T-helper 1 cell (primary cell): ENCODE data around the gene CEP76.
"Not testable (repeated sequence)": the region's sequence is repeated elsewhere in the genome, so short reads cannot be mapped to it uniquely, and the experiment has no call there.

Experiments used
- DNase-seq, 5 donors: peaks; one replicate each; pipeline ENCODE4 v3.0.0-alpha.2; 2012 to 2020

The CEP76 gene

DNA sequence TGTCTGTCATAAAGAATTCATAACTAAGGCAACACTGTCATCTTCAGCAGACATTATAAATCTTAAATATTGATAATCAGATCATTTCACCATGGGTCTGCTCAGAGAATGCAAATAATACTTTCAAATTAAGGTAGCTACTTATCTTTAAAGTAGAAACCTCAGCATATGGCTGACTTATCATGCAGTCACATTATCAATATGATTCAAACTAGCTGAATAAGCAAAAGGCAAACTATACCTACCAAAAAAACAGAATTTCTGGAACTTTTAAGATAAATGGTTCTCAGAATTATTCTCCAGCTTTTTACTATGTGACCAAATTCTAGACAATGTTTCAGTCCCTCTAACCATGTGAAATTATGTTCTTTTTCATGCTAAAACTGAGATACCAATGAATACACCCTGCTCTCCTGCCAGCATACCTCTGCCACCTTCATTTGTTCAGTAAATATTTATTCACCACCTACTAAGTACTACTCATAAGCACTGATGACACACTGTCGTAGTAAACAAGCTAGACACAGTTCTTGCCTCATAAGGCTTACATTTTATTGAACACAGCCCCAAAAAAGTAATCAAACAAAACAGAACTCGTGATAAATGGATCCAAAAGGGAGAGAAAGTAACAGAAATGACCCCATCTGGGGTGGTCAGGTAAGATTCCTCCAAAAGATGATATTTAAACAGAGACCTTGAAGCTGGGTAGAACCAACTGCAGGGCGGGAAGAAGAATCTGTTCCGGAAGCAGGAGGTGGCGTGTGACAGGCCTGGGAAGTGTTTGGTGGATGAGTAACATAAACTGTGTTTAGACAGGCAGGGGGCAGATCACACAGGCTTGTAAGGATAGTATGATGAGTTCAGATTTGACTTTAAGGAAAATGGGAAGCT lies 62.3 kb downstream of the CEP76 start:
- DNase-seq = no peak

DNA sequence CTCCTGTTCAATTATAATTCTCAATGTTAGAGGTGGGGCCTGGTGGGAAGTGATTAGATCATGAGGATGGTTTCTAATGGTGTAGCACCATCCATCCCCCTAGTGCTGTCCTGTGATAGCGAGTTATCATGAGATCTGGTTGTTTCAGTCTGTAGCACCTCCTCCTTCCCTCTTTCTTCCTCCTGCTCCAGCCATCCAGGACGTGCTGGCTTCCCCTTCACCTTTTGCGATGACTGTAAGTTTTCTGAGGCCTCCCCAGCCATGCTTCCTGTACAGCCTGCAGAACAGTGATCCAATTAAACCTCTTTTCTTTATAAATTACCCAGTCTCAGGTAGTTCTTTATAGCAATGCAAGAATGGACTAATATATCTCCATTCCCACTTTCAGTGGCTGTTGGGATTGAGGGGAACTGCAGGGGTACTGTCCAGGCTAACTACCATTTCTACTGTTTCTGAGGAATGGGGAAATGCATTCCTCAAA lies 63.8 kb downstream of the CEP76 start:
- DNase-seq = no peak

DNA sequence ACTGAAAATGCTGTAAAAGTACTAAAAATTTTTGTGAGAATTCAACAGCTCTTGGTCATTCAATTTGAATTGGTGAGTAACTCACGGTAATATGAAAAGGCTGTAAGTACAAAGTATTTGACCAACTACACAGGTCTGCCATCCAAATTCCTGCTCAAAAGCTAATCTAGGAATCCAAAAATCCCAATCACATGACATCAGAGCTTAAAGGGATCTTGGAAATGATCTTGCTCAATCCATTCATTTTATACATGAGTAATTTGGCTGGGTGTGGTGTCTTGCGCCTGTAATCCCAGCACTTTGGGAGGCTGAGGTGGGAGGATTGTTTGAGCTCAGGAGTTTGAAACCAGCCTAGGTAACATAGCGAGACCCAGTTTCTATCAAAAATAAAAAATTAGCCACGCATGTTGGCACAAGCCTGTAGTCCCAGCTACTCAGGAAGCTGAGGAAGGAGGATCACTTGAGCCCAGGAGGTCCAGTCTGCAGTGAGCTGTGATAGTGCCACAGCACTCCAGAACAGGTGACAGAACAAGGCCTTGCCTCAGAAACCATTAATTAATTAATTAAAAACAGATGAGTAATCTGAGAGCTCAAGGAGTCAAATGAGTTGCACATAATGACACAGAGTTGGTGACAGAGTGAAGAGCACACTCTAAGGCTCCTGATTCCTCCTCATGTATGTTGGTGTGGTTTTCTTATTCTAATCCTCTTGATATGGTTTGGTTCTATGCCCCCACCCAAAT lies 64.5 kb downstream of the CEP76 start:
- no peak for DNase-seq

DNA sequence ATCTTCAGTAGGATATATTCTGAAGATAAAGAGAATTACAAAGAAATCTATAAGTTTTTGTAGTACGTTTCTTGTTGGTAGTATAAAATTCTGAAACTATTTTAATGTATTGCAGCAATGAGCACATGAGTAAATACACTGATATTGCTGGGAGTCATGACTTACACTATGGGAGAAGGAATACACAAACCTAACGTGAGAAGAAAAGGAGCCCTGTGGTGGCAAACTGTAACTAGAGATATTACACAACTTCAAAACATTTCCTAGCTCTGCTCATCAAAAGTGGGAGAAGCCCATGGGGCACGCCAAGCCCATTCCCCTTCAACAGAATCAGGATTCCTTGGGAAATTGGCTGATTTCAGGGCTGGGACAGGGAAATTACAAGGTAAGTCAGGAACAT lies 65.1 kb downstream of the CEP76 start:
- DNase-seq = no peak

DNA sequence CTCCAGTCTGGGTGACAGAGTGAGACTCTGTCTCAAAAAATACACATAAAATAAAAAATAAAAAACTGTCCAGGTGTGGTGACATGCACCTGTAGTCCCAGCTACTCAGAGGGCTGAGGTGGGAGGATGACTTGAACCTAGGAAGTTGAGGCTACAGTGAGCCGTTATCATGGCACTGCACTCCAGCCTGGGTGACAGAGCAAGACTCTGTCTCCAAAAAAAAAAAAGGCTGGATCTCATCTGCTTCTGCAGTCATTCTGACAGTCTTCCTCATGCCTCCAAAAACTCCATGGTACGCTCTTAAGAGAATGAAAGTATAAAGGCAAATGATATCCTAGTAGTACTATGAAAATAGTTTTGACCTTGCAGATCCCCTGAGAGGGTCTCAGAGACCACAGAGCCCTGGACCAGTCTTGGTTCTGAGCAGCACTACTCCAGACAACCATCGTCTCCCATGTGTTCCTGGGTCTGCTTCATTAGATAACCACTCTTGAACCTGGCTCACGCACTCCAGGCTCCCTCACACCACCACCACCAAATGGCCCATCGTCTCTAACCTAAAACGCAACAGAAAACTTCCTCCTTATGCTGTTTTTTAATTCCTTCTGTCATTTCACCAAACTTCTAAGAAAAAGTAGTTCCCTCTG lies 70.6 kb downstream of the CEP76 start:
- no peak for DNase-seq

DNA sequence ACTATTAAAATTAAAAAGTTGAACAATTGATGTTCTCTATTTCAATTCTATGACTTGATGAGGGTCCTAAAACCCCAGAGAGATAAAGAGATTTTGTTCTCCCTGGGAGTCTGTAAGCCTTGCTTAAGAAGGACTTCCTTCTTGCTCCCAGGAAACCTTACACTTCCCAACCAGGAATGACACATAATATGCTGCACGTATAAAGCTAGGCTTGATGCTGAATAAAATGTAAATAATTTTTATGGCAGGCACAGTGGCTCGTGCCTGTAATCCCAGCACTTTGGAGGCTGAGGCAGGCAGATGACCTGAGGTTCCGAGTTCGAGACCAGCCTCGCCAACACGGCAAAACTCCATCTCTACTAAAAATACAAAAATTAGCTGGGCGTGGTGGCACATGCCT lies 72.4 kb downstream of the CEP76 start:
- DNase-seq = no peak

DNA sequence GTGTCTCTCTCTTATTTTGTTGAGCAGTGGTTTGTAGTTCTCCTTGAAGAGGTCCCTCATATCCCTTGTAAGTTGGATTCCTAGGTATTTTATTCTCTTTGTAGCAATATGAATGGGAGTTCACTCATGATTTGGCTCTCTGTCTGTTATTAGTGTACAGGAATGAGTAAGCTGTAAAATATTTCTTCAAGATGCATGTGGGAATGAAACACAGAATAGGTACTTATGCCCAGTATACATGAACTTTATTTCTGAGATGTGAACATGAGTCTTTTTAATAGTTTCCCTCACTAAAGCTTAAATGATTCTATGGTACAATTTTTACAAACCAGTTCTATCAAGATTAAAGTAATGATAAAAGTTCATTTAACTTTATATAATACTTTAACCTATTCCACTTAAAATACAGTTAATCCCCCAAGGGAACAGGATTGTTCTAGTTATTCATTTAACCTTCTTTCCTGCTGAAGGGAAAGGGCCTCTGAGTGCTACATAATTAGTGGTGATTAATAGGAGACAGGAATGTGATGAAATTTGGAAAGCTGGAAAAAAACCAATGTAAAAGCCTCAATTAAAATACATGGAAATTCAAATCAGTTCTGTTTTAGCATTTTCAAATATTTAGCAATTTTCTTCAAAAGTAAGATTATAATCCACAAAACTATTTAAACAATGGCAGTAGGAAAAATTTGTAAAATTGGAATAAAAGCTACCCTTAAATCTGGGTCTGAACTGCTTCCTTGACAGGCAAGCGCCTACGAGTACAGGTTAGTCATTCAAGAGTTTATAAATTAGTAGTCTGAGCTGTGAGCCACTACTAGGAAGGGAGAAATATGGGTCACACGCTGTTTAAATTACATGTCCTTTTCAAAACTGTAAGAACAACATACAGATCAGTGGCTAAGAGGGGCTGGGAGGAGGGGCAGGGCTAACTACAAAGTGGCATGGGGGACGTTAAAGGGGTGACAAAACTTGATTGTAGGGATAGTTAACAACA lies 73.5 kb downstream of the CEP76 start:
- no peak for DNase-seq

DNA sequence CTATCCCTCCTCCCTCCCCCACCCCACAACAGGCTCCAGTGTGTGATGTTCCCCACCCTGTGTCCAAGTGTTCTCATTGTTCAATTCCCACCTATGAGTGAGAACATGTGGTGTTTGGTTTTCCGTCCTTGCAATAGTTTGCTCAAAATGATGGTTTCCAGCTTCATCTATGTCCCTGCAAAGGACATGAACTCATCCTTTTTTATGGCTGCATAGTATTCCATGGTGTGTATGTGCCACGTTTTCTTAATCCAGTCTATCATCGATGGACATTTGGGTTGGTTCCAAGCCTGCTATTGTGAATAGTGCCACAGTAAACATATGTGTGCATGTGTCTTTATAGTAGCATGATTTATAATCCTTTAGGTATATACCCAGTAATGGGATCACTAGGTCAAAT lies 75.3 kb downstream of the CEP76 start:
- DNase-seq = not testable (repeated sequence)

DNA sequence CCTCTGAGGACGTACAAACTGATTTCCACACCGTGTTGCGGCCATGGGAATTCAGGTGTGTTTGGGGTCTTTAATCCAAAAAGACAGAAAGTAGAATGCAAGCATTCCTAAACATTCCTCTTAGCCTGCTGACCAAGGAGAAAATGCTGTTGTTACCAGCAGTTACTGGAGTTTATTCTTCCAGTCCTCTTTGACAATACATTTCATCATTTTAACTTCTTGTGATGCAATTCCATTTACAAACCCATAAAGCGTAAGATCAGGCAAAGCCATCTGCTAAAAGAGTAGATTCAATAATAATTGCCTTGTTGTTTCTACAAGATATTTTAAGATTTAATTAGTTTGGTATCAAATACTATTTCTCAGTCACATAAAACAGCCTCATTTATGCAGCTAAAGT lies 77.3 kb downstream of the CEP76 start:
- no peak for DNase-seq
